K562 (cell line): ENCODE results near the gene TBXAS1. TPM values are rescaled to one million over a fixed set of nuclear protein-coding genes. Genes with fewer than 3 reads are reported as not detected.

Source experiments
- FOXJ3 ChIP-seq: sonication (generic); formaldehyde crosslinking; IDR thresholded peaks from 2 replicates; pipeline ENCODE4 v1.4.0; 2020; ENCODE audit warnings: mild to moderate bottlenecking, missing genetic modification reagents
- HNRNPUL1 ChIP-seq: fragments of 200-400 bp; formaldehyde crosslinking; IDR thresholded peaks from 2 replicates; pipeline ENCODE4 v1.6.1; 2017; ENCODE audit warnings: low read length
- NCOA1 ChIP-seq: fragments of 450-650 bp; IDR thresholded peaks from 2 replicates; pipeline ENCODE4 v1.6.1; 2016; ENCODE audit warnings: low read depth
- NR2C2 ChIP-seq, 2 experiments: fragments of 200-800 bp in 1 of 2; sonication (Bioruptor generic) in 1 of 2; sonication (generic) in 1 of 2; formaldehyde crosslinking in 1 of 2; IDR thresholded peaks; 2 replicates each; pipeline versions ENCODE4 v1.6.1 to v1.8.0; 2016 to 2022; ENCODE audit warnings: mild to moderate bottlenecking in 1 of 2, missing compliant biosample characterization in 1 of 2, missing genetic modification characterization in 1 of 2, missing genetic modification reagents in 1 of 2
- PBX2 ChIP-seq, 2 experiments: IDR thresholded peaks in 1 of 2; conservative IDR thresholded peaks in 1 of 2; 2 replicates each; pipeline ENCODE4 v1.6.1; 2016; ENCODE audit warnings: low read depth in 2 of 2, mild to moderate bottlenecking in 1 of 2, missing compliant biosample characterization in 1 of 2, missing genetic modification characterization in 1 of 2, moderate library complexity in 1 of 2
- PRPF4 ChIP-seq: fragments of 200-400 bp; formaldehyde crosslinking; IDR thresholded peaks from one replicate; pipeline ENCODE4 v1.6.1; 2017; ENCODE audit warnings: low read length, low read depth, mild to moderate bottlenecking; ENCODE audit not compliant: insufficient read depth, poor library complexity, severe bottlenecking
- RBM17 ChIP-seq: fragments of 200-400 bp; formaldehyde crosslinking; IDR thresholded peaks from 2 replicates; pipeline ENCODE4 v1.6.1; 2017; ENCODE audit warnings: low read depth, mild to moderate bottlenecking, low read length, borderline replicate concordance
- RBM22 ChIP-seq: fragments of 200-400 bp; formaldehyde crosslinking; IDR thresholded peaks from 2 replicates; pipeline ENCODE4 v1.6.1; 2018; ENCODE audit warnings: low read length, low read depth; ENCODE audit not compliant: poor library complexity, severe bottlenecking
- SNRNP70 ChIP-seq: fragments of 200-400 bp; formaldehyde crosslinking; optimal IDR thresholded peaks from 2 replicates; pipeline ENCODE3; 2017; ENCODE audit warnings: low read depth, low read length
- TRIM28 ChIP-seq: fragments of 450-650 bp; IDR thresholded peaks from 2 replicates; pipeline ENCODE4 v1.6.1; 2017
- ZBTB43 ChIP-seq: sonication (generic); formaldehyde crosslinking; IDR thresholded peaks from 2 replicates; pipeline ENCODE4 v1.8.0; 2023; ENCODE audit warnings: mild to moderate bottlenecking, missing genetic modification reagents
- ZNF408 ChIP-seq: fragments of 250-450 bp; sonication (Bioruptor Pico); IDR thresholded peaks from 2 replicates; pipeline ENCODE4 v1.4.0; 2020; ENCODE audit warnings: low read depth, mild to moderate bottlenecking, moderate library complexity
- ZNF444 ChIP-seq: fragments of 250-450 bp; sonication (Bioruptor Pico); IDR thresholded peaks from 2 replicates; pipeline ENCODE4 v1.4.0; 2020; ENCODE audit warnings: mild to moderate bottlenecking, moderate library complexity
- polyA plus RNA-seq, 8 experiments: library from polyadenylated mRNA; depleted of rRNA in 4 of 8; stranded (reverse) in 5 of 8; unstranded in 3 of 8; fragments of >200 nt; fragmentation: Nextera tagmentation in 2 of 8; fragmentation: Illumina TruSeq in 1 of 8; extraction: Ambion mirVana in 2 of 8; extraction: Trizol in 1 of 8; gene quantifications; 2 replicates each; pipeline versions ENCODE4 v1.2.1 to v1.2.3, GENCODE V29; 2011 to 2014; ENCODE audit warnings: inconsistent platforms in 1 of 8, missing spikeins in 1 of 8
- total RNA-seq, 7 experiments: library from RNA; depleted of rRNA in 6 of 7; stranded (reverse); fragments of >200 nt in 6 of 7; fragmentation: Illumina TruSeq in 2 of 7; extraction: Trizol in 2 of 7; gene quantifications; 2 replicates each; pipeline versions ENCODE4 v1.2.1 to v1.2.3, GENCODE V29; 2011 to 2021; ENCODE audit warnings: low replicate concordance in 1 of 7
- TF ChIP-seq, protein P1 (sequence below): sonication (generic); formaldehyde crosslinking; IDR thresholded peaks from 2 replicates; pipeline ENCODE4 v1.8.0; 2022; ENCODE audit warnings: mild to moderate bottlenecking, missing genetic modification reagents, borderline replicate concordance
- TF ChIP-seq, protein P2 (sequence below): fragments of 250-450 bp; sonication (Bioruptor Pico); IDR thresholded peaks from 2 replicates; pipeline ENCODE4 v1.4.0; 2020; ENCODE audit warnings: mild to moderate bottlenecking
- TF ChIP-seq, protein P3 (sequence below): fragments of 250-450 bp; sonication (Bioruptor Pico); IDR thresholded peaks from 2 replicates; pipeline ENCODE4 v1.5.0; 2021; ENCODE audit warnings: mild to moderate bottlenecking, borderline replicate concordance

The TBXAS1 gene
- total and polyA plus RNA-seq, 9 of the 15 experiments (the other 6 are each of a cell fraction or from before 2014, with no cell fraction given), result 1.1 to 8.3 (median 1.9) TPM

DNA sequence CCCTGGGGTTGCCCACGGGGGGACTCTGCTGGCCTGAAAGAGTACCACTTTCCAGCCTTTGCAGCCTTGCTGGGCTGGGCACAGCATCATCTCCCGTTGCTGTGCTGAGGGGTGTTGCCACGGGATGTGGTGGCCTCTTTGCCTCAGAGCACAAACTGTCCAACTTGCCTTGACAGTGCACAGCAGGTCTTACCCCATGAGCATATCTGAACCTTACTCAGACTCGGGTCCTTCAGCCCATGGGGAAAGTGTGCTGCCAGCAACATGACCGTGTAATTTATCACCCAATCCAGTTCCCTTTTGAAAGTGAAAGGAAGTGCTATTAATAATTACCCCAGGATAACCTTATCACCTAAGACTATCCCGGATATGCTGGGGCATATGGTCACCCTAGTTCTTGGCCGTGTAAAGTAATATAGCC is 46.8 kb downstream of the TBXAS1 start (continued):
- no peak for TF ChIP-seq FOXJ3 (CRISPR knock-in tag)
- no peak for TF ChIP-seq NCOA1
- no peak for TF ChIP-seq SNRNP70
- TF ChIP-seq, protein P1, sequence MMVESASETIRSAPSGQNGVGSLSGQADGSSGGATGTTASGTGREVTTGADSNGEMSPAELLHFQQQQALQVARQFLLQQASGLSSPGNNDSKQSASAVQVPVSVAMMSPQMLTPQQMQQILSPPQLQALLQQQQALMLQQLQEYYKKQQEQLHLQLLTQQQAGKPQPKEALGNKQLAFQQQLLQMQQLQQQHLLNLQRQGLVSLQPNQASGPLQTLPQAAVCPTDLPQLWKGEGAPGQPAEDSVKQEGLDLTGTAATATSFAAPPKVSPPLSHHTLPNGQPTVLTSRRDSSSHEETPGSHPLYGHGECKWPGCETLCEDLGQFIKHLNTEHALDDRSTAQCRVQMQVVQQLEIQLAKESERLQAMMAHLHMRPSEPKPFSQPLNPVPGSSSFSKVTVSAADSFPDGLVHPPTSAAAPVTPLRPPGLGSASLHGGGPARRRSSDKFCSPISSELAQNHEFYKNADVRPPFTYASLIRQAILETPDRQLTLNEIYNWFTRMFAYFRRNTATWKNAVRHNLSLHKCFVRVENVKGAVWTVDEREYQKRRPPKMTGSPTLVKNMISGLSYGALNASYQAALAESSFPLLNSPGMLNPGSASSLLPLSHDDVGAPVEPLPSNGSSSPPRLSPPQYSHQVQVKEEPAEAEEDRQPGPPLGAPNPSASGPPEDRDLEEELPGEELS (CRISPR knock-in tag), result no peak
- TF ChIP-seq PBX2 (CRISPR knock-in tag; IDR thresholded peaks at IDR 0.05; ENCODE audit: low read depth), result no peak
- TF ChIP-seq PBX2 (tag; conservative IDR thresholded peaks at IDR 0.05; ENCODE audit: low read depth), result peak; percentile 81
- no peak for TF ChIP-seq RBM17
- TF ChIP-seq TRIM28, result no peak
- no peak for TF ChIP-seq ZBTB43
- TF ChIP-seq, protein P2, sequence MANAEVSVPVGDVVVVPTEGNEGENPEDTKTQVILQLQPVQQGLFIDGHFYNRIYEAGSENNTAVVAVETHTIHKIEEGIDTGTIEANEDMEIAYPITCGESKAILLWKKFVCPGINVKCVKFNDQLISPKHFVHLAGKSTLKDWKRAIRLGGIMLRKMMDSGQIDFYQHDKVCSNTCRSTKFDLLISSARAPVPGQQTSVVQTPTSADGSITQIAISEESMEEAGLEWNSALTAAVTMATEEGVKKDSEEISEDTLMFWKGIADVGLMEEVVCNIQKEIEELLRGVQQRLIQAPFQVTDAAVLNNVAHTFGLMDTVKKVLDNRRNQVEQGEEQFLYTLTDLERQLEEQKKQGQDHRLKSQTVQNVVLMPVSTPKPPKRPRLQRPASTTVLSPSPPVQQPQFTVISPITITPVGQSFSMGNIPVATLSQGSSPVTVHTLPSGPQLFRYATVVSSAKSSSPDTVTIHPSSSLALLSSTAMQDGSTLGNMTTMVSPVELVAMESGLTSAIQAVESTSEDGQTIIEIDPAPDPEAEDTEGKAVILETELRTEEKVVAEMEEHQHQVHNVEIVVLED (CRISPR knock-in tag), result 0 out of 2 replicates have a peak, but pooled peaks have one; percentile 4
- no peak for TF ChIP-seq ZNF408 (CRISPR knock-in tag)
- no peak for TF ChIP-seq NR2C2 (CRISPR knock-in tag; IDR thresholded peaks at IDR 0.05)
- peak; percentile 30; the same call in 1 of the 2 replicates for TF ChIP-seq NR2C2 (tag; IDR thresholded peaks at IDR 0.05)
- no peak for TF ChIP-seq PRPF4
- no peak for TF ChIP-seq ZNF444 (CRISPR knock-in tag)
- TF ChIP-seq RBM22, result no peak
- no peak for TF ChIP-seq HNRNPUL1
- TF ChIP-seq, protein P3, sequence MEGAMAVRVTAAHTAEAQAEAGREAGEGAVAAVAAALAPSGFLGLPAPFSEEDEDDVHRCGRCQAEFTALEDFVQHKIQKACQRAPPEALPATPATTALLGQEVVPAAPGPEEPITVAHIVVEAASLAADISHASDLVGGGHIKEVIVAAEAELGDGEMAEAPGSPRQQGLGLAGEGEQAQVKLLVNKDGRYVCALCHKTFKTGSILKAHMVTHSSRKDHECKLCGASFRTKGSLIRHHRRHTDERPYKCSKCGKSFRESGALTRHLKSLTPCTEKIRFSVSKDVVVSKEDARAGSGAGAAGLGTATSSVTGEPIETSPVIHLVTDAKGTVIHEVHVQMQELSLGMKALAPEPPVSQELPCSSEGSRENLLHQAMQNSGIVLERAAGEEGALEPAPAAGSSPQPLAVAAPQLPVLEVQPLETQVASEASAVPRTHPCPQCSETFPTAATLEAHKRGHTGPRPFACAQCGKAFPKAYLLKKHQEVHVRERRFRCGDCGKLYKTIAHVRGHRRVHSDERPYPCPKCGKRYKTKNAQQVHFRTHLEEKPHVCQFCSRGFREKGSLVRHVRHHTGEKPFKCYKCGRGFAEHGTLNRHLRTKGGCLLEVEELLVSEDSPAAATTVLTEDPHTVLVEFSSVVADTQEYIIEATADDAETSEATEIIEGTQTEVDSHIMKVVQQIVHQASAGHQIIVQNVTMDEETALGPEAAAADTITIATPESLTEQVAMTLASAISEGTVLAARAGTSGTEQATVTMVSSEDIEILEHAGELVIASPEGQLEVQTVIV (CRISPR knock-in tag), result no peak
